K562 (cell line): ENCODE data around the gene TMSB4X. TPM values are rescaled to one million over a fixed set of nuclear protein-coding genes. Genes with fewer than 3 reads are reported as not detected.

Source experiments
- AFF1 ChIP-seq, 2 experiments: fragments of 450-650 bp; IDR thresholded peaks; 2 replicates each; pipeline ENCODE4 v1.6.1; 2018; ENCODE audit warnings: mild to moderate bottlenecking in 2 of 2, low read depth in 1 of 2; ENCODE audit not compliant: partially characterized antibody in 2 of 2
- CBFA2T3 ChIP-seq: fragments of 450-650 bp; IDR thresholded peaks from 2 replicates; pipeline ENCODE4 v1.6.1; 2017
- JUN ChIP-seq, 2 experiments: sonication (generic) in 1 of 2; formaldehyde crosslinking in 1 of 2; IDR thresholded peaks; 2 replicates each; pipeline versions ENCODE4 v1.6.1 to v1.8.0; 2012 to 2022; ENCODE audit warnings: borderline replicate concordance in 2 of 2, mild to moderate bottlenecking in 2 of 2, improper control_type of control experiment in 1 of 2, low read depth in 1 of 2, low read length in 1 of 2, missing genetic modification reagents in 1 of 2
- JUND ChIP-seq, 2 experiments: IDR thresholded peaks; 2 replicates in 1 of 2; 3 replicates in 1 of 2; pipeline ENCODE4 v1.6.1; 2011; ENCODE audit warnings: borderline replicate concordance in 2 of 2, low read depth in 2 of 2, low read length in 2 of 2, improper control_type of control experiment in 1 of 2, missing biosample characterization in 1 of 2, missing genetic modification characterization in 1 of 2, missing genetic modification reagents in 1 of 2
- MTA2 ChIP-seq: fragments of 450-650 bp; IDR thresholded peaks from 2 replicates; pipeline ENCODE4 v1.6.1; 2016; ENCODE audit warnings: low read depth
- SFPQ ChIP-seq: fragments of 200-400 bp; formaldehyde crosslinking; IDR thresholded peaks from 2 replicates; pipeline ENCODE4 v1.6.1; 2017; ENCODE audit warnings: mild to moderate bottlenecking, low read depth, low read length, moderate library complexity
- SMARCA4 ChIP-seq: fragments of 450-650 bp; IDR thresholded peaks from 2 replicates; pipeline ENCODE4 v1.6.1; 2016
- TCF15 ChIP-seq: fragments of 250-450 bp; sonication (Bioruptor Pico); IDR thresholded peaks from 2 replicates; pipeline ENCODE4 v1.8.0; 2022; ENCODE audit warnings: moderate library complexity, mild to moderate bottlenecking, inconsistent platforms
- TCFL5 ChIP-seq: fragments of 250-450 bp; sonication (Bioruptor Pico); conservative IDR thresholded peaks from 2 replicates; pipeline ENCODE4 v1.6.1; 2021; ENCODE audit warnings: mild to moderate bottlenecking, moderate library complexity, matching md5 sums
- TSHZ1 ChIP-seq: fragments of 250-450 bp; sonication (Bioruptor Pico); IDR thresholded peaks from 2 replicates; pipeline ENCODE4 v1.4.0; 2020; ENCODE audit warnings: mild to moderate bottlenecking, moderate library complexity
- ZNF431 ChIP-seq: sonication (generic); formaldehyde crosslinking; IDR thresholded peaks from 2 replicates; pipeline ENCODE4 v1.8.0; 2022; ENCODE audit warnings: mild to moderate bottlenecking, missing genetic modification reagents
- polyA plus RNA-seq, 8 experiments: library from polyadenylated mRNA; depleted of rRNA in 4 of 8; stranded (reverse) in 5 of 8; unstranded in 3 of 8; fragments of >200 nt; fragmentation: Nextera tagmentation in 2 of 8; fragmentation: Illumina TruSeq in 1 of 8; extraction: Ambion mirVana in 2 of 8; extraction: Trizol in 1 of 8; gene quantifications; 2 replicates each; pipeline versions ENCODE4 v1.2.1 to v1.2.3, GENCODE V29; 2011 to 2014; ENCODE audit warnings: inconsistent platforms in 1 of 8, missing spikeins in 1 of 8
- total RNA-seq, 7 experiments: library from RNA; depleted of rRNA in 6 of 7; stranded (reverse); fragments of >200 nt in 6 of 7; fragmentation: Illumina TruSeq in 2 of 7; extraction: Trizol in 2 of 7; gene quantifications; 2 replicates each; pipeline versions ENCODE4 v1.2.1 to v1.2.3, GENCODE V29; 2011 to 2021; ENCODE audit warnings: low replicate concordance in 1 of 7

Gene TMSB4X
- total and polyA plus RNA-seq, 9 of the 15 experiments (the other 6 are each of a cell fraction or from before 2014, with no cell fraction given) = 1,035 to 2,035 (median 1,529) TPM

- no peak for TF ChIP-seq TSHZ1 (CRISPR knock-in tag)
- TF ChIP-seq AFF1 (IDR thresholded peaks at IDR 0.05; ENCODE audit: low read depth in 1 of 2, partially characterized antibody in 2 of 2) = no peak
- no peak for TF ChIP-seq JUN (IDR thresholded peaks at IDR 0.05; ENCODE audit: borderline replicate concordance, low read depth, low read length)
- no peak for TF ChIP-seq JUN (CRISPR knock-in tag; IDR thresholded peaks at IDR 0.05; ENCODE audit: borderline replicate concordance)
- TF ChIP-seq TCF15 (CRISPR knock-in tag) = no peak
- peak; percentile 69 for TF ChIP-seq CBFA2T3
- peak; percentile 69; the same call in 1 of the 2 replicates for TF ChIP-seq SMARCA4
- no peak for TF ChIP-seq TCFL5 (CRISPR knock-in tag)
- TF ChIP-seq SFPQ = no peak
- 0 out of 2 replicates have a peak, but pooled peaks have one; percentile 27 for TF ChIP-seq JUND (IDR thresholded peaks at IDR 0.05; ENCODE audit: borderline replicate concordance, low read depth, low read length)
- TF ChIP-seq JUND (tag; IDR thresholded peaks at IDR 0.05; ENCODE audit: borderline replicate concordance, low read depth, low read length) = peak; percentile 29; the same call in 1 of the 3 replicates
- TF ChIP-seq MTA2 = no peak
- no peak for TF ChIP-seq ZNF431 (CRISPR knock-in tag)
These were observed 11.4 kb downstream of the TMSB4X start (continued) for GRCh38 chrX:12986164-12986779.
